ENCODE data around the gene OXSR1.

The OXSR1 gene

DNA sequence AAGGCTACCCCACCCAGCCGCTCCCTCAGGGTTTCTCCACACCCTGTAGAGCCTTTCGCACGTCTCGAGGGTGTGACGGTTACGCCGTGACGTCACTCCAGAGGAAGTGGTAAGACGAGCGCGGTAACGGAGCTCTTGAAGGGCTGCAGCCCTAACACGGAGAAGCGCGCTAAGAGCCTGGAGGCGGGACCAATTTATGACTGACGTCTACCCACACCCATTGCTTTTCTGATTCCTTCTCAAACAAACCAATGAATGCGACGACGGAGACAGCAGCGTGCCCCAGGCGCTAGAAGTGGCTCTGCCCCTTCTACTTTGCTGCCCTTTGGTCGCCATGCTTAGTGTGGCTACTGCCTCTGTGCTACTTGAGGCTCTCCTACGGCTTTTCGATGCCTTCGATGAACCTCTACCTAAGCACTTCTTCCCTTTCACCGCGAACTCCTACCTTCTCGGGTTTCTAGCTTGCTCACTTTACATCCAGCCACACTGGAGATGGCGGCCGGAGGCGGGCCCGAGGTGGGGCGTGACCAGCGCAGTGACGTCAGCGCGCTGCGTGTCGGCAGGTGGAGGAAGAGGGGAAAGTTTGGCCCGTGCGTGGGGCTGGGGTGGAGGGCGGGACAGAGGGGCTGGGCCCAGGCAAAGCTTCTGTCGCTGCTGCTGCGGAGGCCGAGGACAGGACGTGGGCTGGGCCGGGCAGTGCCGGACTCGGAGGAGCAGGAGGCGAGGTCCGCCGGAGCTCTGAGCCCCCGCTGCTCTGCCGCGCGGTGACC lies at the start of gene OXSR1:
Gene OXSR1 (plus strand): TSS at position 586 of the 770 bp plus-strand sequence. CDS start 340 bp downstream, outside the sequence.
- FAIRE-seq, result peak; percentile 90

DNA sequence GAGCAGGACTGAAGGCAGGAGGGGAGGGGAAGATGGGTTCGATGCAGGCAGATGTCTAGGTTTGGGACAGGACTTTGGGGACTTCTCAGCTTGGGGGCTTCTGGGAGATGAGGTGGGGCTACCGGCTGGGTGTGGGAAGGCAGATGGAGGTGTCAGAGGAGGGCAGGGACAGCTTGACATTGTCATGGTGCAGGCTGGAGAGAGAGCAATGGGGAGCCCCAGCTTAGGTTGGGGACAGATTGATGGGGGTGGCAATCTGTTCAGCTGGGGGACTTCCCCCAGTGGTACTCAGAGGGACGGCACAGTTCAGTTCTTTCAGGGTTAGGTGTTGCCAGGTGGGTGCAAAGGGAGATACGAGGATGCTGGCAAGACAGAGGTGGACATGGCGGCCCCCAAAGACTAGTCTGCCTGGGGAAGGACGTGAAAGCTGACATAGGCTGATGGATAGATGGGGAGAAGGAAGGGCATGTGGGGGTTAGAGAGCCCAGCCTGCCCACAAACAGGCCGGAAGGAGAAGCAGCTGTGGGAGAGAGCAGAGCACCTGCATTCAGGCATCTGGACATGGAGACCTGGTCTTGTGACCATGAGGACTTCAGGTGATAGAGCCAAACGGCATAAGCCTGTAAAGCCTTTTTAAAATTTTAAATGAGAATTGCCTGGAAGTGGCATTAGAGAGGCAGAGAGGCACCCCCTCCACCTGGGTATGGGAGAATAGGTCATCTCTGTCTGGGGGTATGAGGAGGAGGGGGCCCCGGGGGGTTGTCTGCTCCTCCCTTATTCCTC lies 49.5 kb upstream of the OXSR1 start:
- FAIRE-seq, result no peak

GRCh38 chr3:38116471-38117162 lies 48.7 kb upstream of the OXSR1 start:
- FAIRE-seq, result no peak

GRCh38 chr3:38117163-38117716 lies 48.1 kb upstream of the OXSR1 start:
- no peak for FAIRE-seq

GRCh38 chr3:38117748-38118420 lies 47.5 kb upstream of the OXSR1 start:
- FAIRE-seq, result no peak

- FAIRE-seq, result no peak
These were observed 46.7 kb upstream of the OXSR1 start for GRCh38 chr3:38118421-38119247.

DNA sequence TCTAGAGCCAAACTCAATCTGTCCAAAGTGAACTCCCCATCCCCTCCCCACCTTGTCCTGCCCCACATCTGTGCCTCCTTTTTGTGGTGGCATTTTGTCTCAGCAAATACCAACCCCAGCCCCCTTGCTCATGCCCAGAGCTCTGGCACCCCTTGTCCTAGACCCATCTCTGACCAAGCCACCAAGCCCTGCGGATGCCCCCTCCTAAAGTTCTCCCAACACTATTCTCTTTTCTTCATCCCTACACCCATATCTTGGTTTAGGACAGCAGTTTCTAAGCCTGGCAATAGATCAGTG lies 46.1 kb upstream of the OXSR1 start:
- FAIRE-seq, result no peak

GRCh38 chr3:38119821-38120692 lies 45.3 kb upstream of the OXSR1 start:
- no peak for FAIRE-seq

DNA sequence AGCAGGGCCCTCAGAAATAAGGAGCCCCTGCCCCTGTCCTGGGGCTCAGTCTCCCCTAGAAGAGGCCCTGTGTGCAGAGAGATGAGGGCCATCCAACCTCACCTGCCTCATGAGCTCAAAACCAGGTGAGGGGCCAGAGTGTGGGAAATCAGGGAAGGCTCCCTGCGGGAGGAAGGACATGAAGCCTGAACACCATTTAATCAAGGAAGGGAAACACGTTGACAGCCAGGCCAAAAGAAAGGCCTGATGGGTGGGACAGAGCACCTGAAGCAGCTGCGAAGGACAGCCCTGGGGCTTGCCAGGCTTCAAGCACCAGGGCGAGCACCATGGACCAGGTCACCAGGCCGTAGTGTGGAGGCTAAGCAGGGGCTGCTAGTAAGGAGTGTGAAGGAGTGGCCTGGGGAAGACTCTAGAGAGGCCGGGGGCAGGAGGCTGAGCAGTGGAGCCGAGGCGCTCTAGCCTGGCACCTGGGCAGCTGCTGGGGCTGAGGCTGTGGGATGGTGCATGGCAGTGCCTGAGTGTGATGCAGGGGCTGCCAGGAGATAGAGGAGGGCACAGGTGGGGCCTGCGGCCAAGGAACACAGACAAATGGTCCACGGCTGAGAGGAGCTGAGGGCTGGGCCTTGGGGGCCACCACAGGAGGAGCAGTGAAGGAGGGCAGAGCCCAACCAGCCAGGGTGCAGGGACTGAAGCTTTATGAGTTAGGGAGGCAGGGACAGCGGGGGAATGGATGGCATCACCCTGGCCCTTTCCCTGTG lies 44.5 kb upstream of the OXSR1 start:
- FAIRE-seq, result no peak

- FAIRE-seq, result no peak
These were observed 43.9 kb upstream of the OXSR1 start for GRCh38 chr3:38121451-38121831.

- FAIRE-seq, result no peak
These were observed 43.4 kb upstream of the OXSR1 start for GRCh38 chr3:38121832-38122461.

DNA sequence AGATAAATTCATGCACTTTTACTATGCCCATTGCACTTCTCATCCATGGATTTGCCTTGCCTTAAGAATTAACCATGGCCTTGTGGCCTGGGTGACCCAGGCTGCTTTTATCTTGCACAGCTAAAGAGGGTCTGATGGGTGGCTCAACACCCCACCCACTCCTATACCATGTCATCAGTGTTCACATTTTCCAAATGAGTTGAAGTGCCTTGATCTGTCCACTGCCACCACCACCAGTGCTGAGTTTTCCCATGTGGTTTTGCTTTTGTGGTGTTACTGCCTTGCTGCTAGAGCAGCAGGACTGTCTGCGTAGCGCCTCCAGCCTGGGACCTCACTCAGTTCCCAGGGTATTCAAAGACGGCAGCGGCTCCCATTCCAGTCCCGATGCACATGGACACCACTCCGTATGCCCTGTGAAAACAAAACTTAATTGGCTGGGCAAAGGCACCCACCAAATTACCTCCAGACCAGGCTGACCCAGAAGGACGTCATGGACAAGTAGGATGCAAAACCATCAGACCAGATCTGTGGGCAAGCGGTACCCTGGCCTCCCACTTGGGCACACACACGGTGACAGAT lies 42.5 kb upstream of the OXSR1 start:
- no peak for FAIRE-seq

GRCh38 chr3:38124324-38125122 lies 40.8 kb upstream of the OXSR1 start:
- FAIRE-seq, result no peak

DNA sequence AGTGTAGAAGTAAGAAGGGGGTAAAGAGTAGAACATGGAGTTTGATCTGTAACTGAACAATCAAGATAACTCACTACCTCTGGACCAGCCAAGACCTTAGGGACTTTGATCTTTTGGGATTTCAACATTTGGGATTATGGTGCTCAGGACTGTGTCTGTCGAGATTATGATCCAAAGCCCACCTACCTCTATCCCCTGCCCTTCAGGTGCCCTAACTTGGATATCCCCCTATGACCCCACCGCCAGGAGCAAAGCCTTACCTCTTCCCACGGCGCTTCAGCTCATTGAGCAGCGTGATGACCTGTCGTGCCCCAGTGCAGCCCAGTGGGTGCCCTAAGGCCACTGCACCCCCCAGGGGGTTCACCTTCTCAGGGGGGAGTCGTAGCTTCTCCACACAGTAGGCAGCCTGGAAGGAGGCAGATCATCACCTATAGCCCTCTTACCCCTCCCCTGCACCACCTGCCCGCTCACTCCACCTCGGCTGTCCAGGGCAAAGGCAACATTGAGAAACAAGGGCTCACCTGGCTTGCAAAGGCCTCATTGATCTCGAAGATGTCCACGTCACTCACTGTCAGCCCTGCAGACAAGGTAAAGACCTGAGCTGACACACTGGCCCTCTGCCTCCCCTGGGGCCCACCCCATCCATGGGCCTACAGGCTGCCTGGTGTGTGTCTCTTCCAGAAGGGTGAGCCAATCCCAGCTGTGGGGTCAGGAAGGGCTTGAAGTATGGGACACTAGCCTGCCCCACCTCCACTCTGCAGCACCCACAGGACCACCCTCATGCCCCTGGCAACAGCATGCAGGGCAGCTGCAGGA lies 39.8 kb upstream of the OXSR1 start:
- FAIRE-seq, result no peak

- FAIRE-seq, result no peak
These were observed 39.0 kb upstream of the OXSR1 start for GRCh38 chr3:38126121-38126892.

DNA sequence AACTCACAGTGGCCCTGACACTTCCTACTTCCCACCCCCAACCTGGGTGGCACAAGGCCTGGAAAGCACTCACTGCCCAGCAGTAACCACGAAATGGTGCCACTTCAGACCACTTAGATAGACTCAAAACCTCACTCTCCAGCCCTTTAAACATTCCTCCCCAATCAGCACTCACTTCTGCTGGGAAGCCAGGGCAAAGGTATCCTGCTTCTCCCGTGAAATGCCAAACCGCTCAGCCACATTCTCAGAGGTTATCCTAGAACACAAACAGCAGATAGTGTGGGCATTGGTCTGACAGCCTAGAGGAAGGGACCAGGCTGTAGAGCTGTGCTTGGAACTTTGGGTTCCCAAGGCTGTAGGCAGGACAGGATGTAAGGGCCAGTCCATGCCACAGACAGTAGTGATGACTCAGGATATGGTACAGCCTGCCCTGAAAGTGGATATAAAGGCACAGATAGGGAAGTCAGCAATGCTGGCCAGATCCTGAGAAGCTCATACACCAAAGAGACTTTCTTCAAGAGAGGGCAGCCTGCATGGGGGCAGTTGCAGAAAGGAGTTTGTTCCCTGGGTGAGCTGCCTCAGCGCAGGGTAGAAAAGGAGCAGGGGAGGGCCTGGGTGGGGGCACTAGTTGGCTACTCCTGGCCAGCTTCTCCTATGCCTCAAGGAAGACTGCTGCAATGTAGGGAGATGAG lies 37.6 kb upstream of the OXSR1 start:
- no peak for FAIRE-seq
